ENCODE results near the gene RNASE12. TPM values are rescaled to one million over a fixed set of nuclear protein-coding genes. Genes with fewer than 3 reads are reported as not detected.

The RNASE12 gene
- total RNA-seq, 1 donor from 2014 or later = not detected

GRCh38 chr14:20560961-20561360, 30.2 kb downstream of the RNASE12 start, which contains the start of gene RNASE9:
RNASE9 (minus strand) TSS chr14:20561047.
- DNase-seq (ENCODE audit: low spot score) = no peak
- Mint-ChIP-seq H3K36me3 (ENCODE audit: low read depth, unreplicated experiment) (no peaks in the 10 kb centered on the region), H3K4me1 (ENCODE audit: unreplicated experiment) (peaks cover 4% of the 10 kb centered on the region), H3K27me3 (ENCODE audit: unreplicated experiment) (no peaks in the 10 kb centered on the region), H3K4me3 (ENCODE audit: unreplicated experiment) (no peak within 1 kb of the TSS), H3K27ac (ENCODE audit: unreplicated experiment) (no peak within 1 kb of the TSS), H3K9me3 (ENCODE audit: unreplicated experiment) (no peaks in the 10 kb centered on the region)
- TF ChIP-seq CTCF (IDR thresholded peaks at IDR 0.05; ENCODE audit: unreplicated experiment) = no peak

- Mint-ChIP-seq H3K9me3 (ENCODE audit: unreplicated experiment) (no peaks in the 10 kb centered on the region), H3K27me3 (ENCODE audit: unreplicated experiment) (no peaks in the 10 kb centered on the region), H3K4me1 (ENCODE audit: unreplicated experiment) (peaks cover 6% of the 10 kb centered on the region), H3K4me3 (ENCODE audit: unreplicated experiment) (no peak overlapping the region), H3K27ac (ENCODE audit: unreplicated experiment) (no peak overlapping the region), H3K36me3 (ENCODE audit: low read depth, unreplicated experiment) (no peaks in the 10 kb centered on the region)
- no peak for TF ChIP-seq CTCF (IDR thresholded peaks at IDR 0.05; ENCODE audit: unreplicated experiment)
- DNase-seq (ENCODE audit: low spot score) = no peak
Observed at GRCh38 chr14:20559461-20559904, 31.7 kb downstream of the RNASE12 start.

GRCh38 chr14:20557212-20557542, 34.0 kb downstream of the RNASE12 start:
- Mint-ChIP-seq H3K9me3 (ENCODE audit: unreplicated experiment) (no peaks in the 10 kb centered on the region), H3K27ac (ENCODE audit: unreplicated experiment) (no peak overlapping the region), H3K27me3 (ENCODE audit: unreplicated experiment) (no peaks in the 10 kb centered on the region), H3K4me1 (ENCODE audit: unreplicated experiment) (peaks cover 6% of the 10 kb centered on the region), H3K4me3 (ENCODE audit: unreplicated experiment) (no peak overlapping the region), H3K36me3 (ENCODE audit: low read depth, unreplicated experiment) (no peaks in the 10 kb centered on the region)
- no peak for TF ChIP-seq CTCF (IDR thresholded peaks at IDR 0.05; ENCODE audit: unreplicated experiment)
- DNase-seq (ENCODE audit: low spot score) = no peak

GRCh38 chr14:20556500-20557211, 34.5 kb downstream of the RNASE12 start:
- no peak for TF ChIP-seq CTCF (IDR thresholded peaks at IDR 0.05; ENCODE audit: unreplicated experiment)
- H3K36me3 Mint-ChIP-seq (ENCODE audit: low read depth, unreplicated experiment) = no peaks in the 10 kb centered on the region
- H3K4me1 Mint-ChIP-seq (ENCODE audit: unreplicated experiment) = peaks cover 6% of the 10 kb centered on the region
- no peak overlapping the region for H3K4me3 Mint-ChIP-seq (ENCODE audit: unreplicated experiment)
- DNase-seq (ENCODE audit: low spot score) = no peak
- H3K27me3 Mint-ChIP-seq (ENCODE audit: unreplicated experiment) = no peaks in the 10 kb centered on the region
- H3K27ac Mint-ChIP-seq (ENCODE audit: unreplicated experiment) = no peak overlapping the region
- no peaks in the 10 kb centered on the region for H3K9me3 Mint-ChIP-seq (ENCODE audit: unreplicated experiment)

- peaks cover 6% of the 10 kb centered on the region for H3K4me1 Mint-ChIP-seq (ENCODE audit: unreplicated experiment)
- no peak for TF ChIP-seq CTCF (IDR thresholded peaks at IDR 0.05; ENCODE audit: unreplicated experiment)
- no peaks in the 10 kb centered on the region for H3K9me3 Mint-ChIP-seq (ENCODE audit: unreplicated experiment)
- H3K27ac Mint-ChIP-seq (ENCODE audit: unreplicated experiment) = no peak overlapping the region
- no peak overlapping the region for H3K4me3 Mint-ChIP-seq (ENCODE audit: unreplicated experiment)
- H3K27me3 Mint-ChIP-seq (ENCODE audit: unreplicated experiment) = no peaks in the 10 kb centered on the region
- H3K36me3 Mint-ChIP-seq (ENCODE audit: low read depth, unreplicated experiment) = no peaks in the 10 kb centered on the region
- DNase-seq (ENCODE audit: low spot score) = no peak
Observed at GRCh38 chr14:20555845-20556244, 35.3 kb downstream of the RNASE12 start.

Data from endothelial cell (in vitro differentiated cells).